Immature natural killer cell (primary cell): ENCODE results near the gene HLA-DMA. TPM values are rescaled to one million over a fixed set of nuclear protein-coding genes. Genes with fewer than 3 reads are reported as not detected.

ENCODE experiments used
- DNase-seq, 3 donors: peaks; one replicate each; pipeline ENCODE4 v3.0.0; 2022; ENCODE audit warnings: mixed read lengths in 1 of 3
- H3K27ac Mint-ChIP-seq, 6 donors: one replicate each; pipeline ENCODE4 v1.8.0; 2020; ENCODE audit warnings: mixed read lengths in 6 of 6, mild to moderate bottlenecking in 5 of 6, inconsistent platforms in 4 of 6, moderate library complexity in 3 of 6
- H3K27me3 Mint-ChIP-seq, 3 donors: one replicate each; pipeline ENCODE4 v1.8.0; 2020 to 2021; ENCODE audit warnings: low read depth in 3 of 3, mild to moderate bottlenecking in 3 of 3, mixed read lengths in 3 of 3, moderate library complexity in 3 of 3, inconsistent platforms in 1 of 3
- H3K36me3 Mint-ChIP-seq, 3 donors: one replicate each; pipeline ENCODE4 v1.8.0; 2020; ENCODE audit warnings: mixed read lengths in 3 of 3, inconsistent platforms in 2 of 3, mild to moderate bottlenecking in 2 of 3
- H3K4me1 Mint-ChIP-seq, 2 donors: one replicate each; pipeline ENCODE4 v1.8.0; 2020; ENCODE audit warnings: inconsistent platforms in 2 of 2, mild to moderate bottlenecking in 2 of 2, mixed read lengths in 2 of 2, moderate library complexity in 1 of 2
- H3K4me3 Mint-ChIP-seq, 5 donors: one replicate each; pipeline ENCODE4 v1.8.0; 2020; ENCODE audit warnings: mild to moderate bottlenecking in 5 of 5, mixed read lengths in 5 of 5, inconsistent platforms in 3 of 5, moderate library complexity in 3 of 5
- H3K9me3 Mint-ChIP-seq, 6 donors: one replicate each; pipeline ENCODE4 v1.8.0; 2020; ENCODE audit warnings: mild to moderate bottlenecking in 6 of 6, mixed read lengths in 6 of 6, inconsistent platforms in 4 of 6, moderate library complexity in 3 of 6
- polyA plus RNA-seq, 3 donors: library from polyadenylated mRNA; unstranded; fragments of 300-500 nt; fragmentation: Illumina TruSeq; gene quantifications; one replicate each; pipeline ENCODE4 v1.2.3, GENCODE V29; 2021

HLA-DMA gene
- polyA plus RNA-seq, 3 donors from 2014 or later: 39.2 to 78.7 (median 69.7) TPM

DNA sequence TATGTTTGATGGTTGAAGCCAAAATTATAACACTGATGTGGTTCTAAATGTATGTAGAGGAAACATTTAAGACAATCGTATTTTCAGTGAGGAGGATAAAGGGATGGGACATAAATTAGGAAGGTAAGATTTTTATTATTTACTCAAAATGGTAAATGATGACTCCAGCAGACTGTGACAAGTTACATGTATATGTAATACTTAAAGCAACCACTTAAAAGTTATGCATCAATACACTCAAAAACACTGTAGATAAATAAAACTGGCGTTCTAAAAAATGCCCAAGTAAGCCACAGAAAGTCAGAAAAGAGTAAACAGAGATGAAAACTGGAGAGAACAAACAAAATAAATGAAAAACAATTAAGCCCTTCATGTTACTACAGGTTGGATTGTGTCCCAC, 30.8 kb downstream of the HLA-DMA start:
- Mint-ChIP-seq H3K27me3 (peaks cover 3 to 5% (median 4%) of the 10 kb centered on the region in 3 donors), H3K9me3 (no peaks in the 10 kb centered on the region), H3K4me3 (no peak overlapping the region), H3K4me1 (no peaks in the 10 kb centered on the region), H3K27ac (no peak overlapping the region), H3K36me3 (no peaks in the 10 kb centered on the region)
- DNase-seq: no peak

DNA sequence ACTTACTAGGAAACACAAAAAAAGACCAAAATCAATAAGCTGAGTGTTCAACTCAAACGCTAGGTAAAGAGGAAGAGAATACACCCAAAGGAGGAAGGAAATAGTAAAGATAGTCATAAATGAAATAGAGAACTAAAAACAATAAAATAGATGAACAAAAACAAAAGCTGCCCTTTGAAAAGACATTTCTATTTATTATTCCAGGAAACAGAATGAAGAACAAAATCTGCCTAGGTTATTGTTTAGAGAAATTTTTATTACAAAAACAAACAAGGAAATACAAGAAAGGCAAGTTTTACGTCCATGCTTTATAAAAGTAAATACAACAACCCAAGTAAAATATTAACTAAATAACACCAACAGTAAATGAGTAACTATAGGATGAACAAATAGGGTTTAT, 32.2 kb downstream of the HLA-DMA start:
- Mint-ChIP-seq H3K9me3 (no peaks in the 10 kb centered on the region), H3K27me3 (peaks cover 0 to 4% (median 3%) of the 10 kb centered on the region in 3 donors), H3K4me1 (no peaks in the 10 kb centered on the region), H3K4me3 (no peak overlapping the region), H3K36me3 (no peaks in the 10 kb centered on the region), H3K27ac (no peak overlapping the region)
- DNase-seq: no peak

DNA sequence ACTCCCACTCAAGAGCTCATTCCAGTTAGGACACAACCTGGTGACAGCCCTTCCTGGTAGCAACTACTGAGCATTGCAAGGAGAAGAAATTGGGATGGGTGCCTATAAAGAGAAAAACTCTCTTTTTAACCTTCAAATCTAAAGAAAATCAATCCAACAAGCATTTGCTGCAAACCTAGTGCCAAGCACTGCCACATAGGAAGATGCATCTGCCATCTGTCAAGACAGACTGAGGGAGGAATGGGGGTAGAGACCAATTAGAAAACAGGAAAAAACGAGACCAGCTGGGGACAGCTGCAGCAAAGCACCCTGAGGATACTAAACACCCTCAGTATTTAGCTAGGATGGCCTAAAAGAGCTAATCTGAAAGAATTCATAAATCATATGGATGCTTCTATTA, 39.9 kb downstream of the HLA-DMA start:
- no peak for DNase-seq
- Mint-ChIP-seq H3K4me3 (no peak overlapping the region), H3K9me3 (no peaks in the 10 kb centered on the region), H3K36me3 (no peaks in the 10 kb centered on the region), H3K27ac (no peak overlapping the region), H3K27me3 (no peaks in the 10 kb centered on the region), H3K4me1 (no peaks in the 10 kb centered on the region)

DNA sequence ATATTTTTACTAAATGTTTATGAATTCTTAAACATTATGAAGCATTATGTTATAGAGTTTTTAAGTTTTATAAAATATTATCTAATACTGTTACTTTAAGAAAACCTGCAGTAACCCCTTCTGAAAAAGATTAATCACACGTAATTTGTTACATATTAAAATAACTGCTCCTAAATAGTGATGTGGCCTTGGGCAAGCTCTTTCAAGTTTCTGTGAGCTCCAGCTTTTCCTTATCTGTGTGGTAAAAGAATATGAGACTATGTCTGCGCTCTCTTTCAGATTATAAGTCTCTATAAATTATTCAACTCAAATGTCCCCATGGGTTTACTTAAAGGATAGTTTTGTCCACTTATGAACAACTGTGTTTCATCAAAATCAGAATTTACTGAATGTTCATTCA, 44.0 kb downstream of the HLA-DMA start:
- no peak for DNase-seq
- H3K36me3 Mint-ChIP-seq: no peaks in the 10 kb centered on the region
- H3K4me1 Mint-ChIP-seq: no peaks in the 10 kb centered on the region
- H3K4me3 Mint-ChIP-seq: no peak overlapping the region
- no peak overlapping the region for H3K27ac Mint-ChIP-seq
- H3K9me3 Mint-ChIP-seq: no peaks in the 10 kb centered on the region
- H3K27me3 Mint-ChIP-seq: no peaks in the 10 kb centered on the region

DNA sequence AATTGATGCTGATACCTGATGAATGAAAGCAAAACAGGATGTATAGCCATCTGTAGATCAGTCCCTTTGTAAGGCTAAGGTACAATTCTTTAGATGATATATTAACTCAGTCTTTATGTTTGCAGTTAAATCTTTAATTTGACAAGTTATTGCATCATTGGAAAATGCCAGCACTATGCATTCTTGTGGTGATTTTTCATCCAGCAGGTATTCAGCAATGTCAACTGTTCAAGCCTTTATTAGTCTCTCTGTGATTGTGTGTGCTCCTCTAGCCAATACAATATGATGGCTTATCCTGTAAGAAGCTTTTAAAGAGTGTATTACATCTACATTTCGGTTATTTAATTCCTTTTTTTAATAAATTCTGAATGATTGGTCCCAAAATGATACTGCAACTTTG, 46.4 kb downstream of the HLA-DMA start:
- DNase-seq: no peak
- Mint-ChIP-seq H3K4me1 (no peaks in the 10 kb centered on the region), H3K4me3 (no peak overlapping the region), H3K27me3 (no peaks in the 10 kb centered on the region), H3K9me3 (no peaks in the 10 kb centered on the region), H3K36me3 (peaks cover 0 to 3% (median 0%) of the 10 kb centered on the region in 3 donors), H3K27ac (no peak overlapping the region)

DNA sequence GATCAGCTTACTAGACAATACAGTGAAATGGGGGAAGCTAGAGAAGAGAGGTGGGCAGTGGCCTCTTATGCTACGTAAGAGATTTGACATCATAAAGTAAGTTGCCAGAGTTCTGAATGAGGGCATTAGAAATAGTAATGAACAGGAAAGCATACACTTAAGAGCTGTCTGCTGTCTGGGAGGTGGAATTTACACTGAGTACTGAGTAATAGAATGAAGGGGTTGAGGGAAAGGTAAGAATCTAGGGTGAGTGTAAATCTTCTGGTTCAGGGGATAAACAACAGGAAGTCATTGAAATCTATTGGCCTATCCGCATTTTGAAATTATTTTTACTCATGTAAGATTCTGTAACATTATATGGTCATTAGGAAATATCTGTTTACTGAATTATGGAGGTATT, 47.8 kb downstream of the HLA-DMA start:
- Mint-ChIP-seq H3K27me3 (no peaks in the 10 kb centered on the region), H3K4me1 (no peaks in the 10 kb centered on the region), H3K9me3 (no peaks in the 10 kb centered on the region), H3K4me3 (no peak overlapping the region), H3K27ac (no peak overlapping the region), H3K36me3 (peaks cover 0 to 8% (median 0%) of the 10 kb centered on the region in 3 donors)
- no peak for DNase-seq

DNA sequence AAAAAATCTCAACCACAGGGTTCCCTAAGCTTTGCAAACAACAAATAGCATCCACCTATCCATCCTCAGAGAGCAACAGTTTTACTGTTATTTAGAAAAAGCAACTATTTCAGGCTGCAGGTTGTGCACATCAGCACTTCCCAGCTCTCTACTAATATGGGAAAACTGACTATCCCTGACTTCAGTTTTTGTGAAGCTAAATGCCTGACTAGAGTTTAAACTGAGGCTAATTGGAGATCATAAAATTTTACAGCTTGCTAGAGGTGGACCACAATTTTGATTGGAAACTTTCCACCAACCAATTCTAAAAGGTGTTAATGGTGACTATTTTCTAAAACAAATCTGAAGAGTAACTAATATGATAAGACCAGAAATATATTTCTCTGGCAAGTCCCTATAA, 48.9 kb downstream of the HLA-DMA start:
- Mint-ChIP-seq H3K36me3 (peaks cover 0 to 8% (median 0%) of the 10 kb centered on the region in 3 donors), H3K4me1 (no peaks in the 10 kb centered on the region), H3K9me3 (no peaks in the 10 kb centered on the region), H3K27me3 (no peaks in the 10 kb centered on the region), H3K27ac (no peak overlapping the region), H3K4me3 (no peak overlapping the region)
- DNase-seq: no peak

Other genes starting within 250 kb of the HLA-DMA start
- gene HLA-DQA2, start 211.7 kb downstream of the HLA-DMA start, polyA plus RNA-seq: 1 to 10 TPM; 1.5 to 5.9 (median 2.5) TPM
- gene HLA-DQB2, start 189.6 kb downstream of the HLA-DMA start, polyA plus RNA-seq: 1 to 10 TPM; 1.9 to 3.8 (median 2.9) TPM
- 1 to 10 TPM in 2 of 3 donors, under 1 TPM in 1; 0.45 to 6.6 (median 4.8) TPM for gene HLA-DOB, start 136.1 kb downstream of the HLA-DMA start, polyA plus RNA-seq
- gene TAP2, start 114.4 kb downstream of the HLA-DMA start, polyA plus RNA-seq: 10 to 100 TPM; 16.9 to 67.6 (median 30.4) TPM
- 100 to 1,000 TPM; 495 to 696 (median 528) TPM for gene PSMB8, start 109.0 kb downstream of the HLA-DMA start, polyA plus RNA-seq
- 100 to 1,000 TPM; 310 to 465 (median 439) TPM for gene TAP1, start 99.4 kb downstream of the HLA-DMA start, polyA plus RNA-seq
- gene PSMB9, start 98.9 kb downstream of the HLA-DMA start, polyA plus RNA-seq: 1,000 to 10,000 TPM in 1 of 3 donors, 100 to 1,000 TPM in 2; 694 to 1,190 (median 822) TPM
- 100 to 1,000 TPM in 1 of 3 donors, 10 to 100 TPM in 2; 38.3 to 104 (median 89.1) TPM for gene HLA-DMB, start 12.1 kb downstream of the HLA-DMA start, polyA plus RNA-seq
- gene BRD2, start 15.5 kb upstream of the HLA-DMA start, polyA plus RNA-seq: 100 to 1,000 TPM in 1 of 3 donors, 10 to 100 TPM in 2; 29.8 to 119 (median 31.5) TPM
- 1 to 10 TPM in 2 of 3 donors, under 1 TPM in 1; 0.37 to 5.2 (median 2.8) TPM for gene HLA-DOA, start 56.5 kb upstream of the HLA-DMA start, polyA plus RNA-seq
- 100 to 1,000 TPM; 173 to 252 (median 202) TPM for gene HLA-DPA1, start 120.6 kb upstream of the HLA-DMA start, polyA plus RNA-seq
- gene HLA-DPB1, start 122.9 kb upstream of the HLA-DMA start, polyA plus RNA-seq: 100 to 1,000 TPM; 183 to 353 (median 296) TPM
- under 1 TPM in 2 of 3 donors, not detected in 1; 0.33 to 0.67 TPM for gene COL11A2, start 239.4 kb upstream of the HLA-DMA start, polyA plus RNA-seq
- gene RXRB, start 247.6 kb upstream of the HLA-DMA start, polyA plus RNA-seq: 10 to 100 TPM in 1 of 3 donors, 1 to 10 TPM in 2; 6.0 to 11.8 (median 6.9) TPM
- gene SLC39A7, start 247.8 kb upstream of the HLA-DMA start, polyA plus RNA-seq: 10 to 100 TPM; 27.4 to 67.5 (median 45.4) TPM